H1 (cell line): ENCODE data around the gene LDLRAD4. TPM values are rescaled to one million over a fixed set of nuclear protein-coding genes. Genes with fewer than 3 reads are reported as not detected.

Experiments
- POU5F1 ChIP-seq: IDR thresholded peaks from 2 replicates; pipeline ENCODE4 v1.6.1; 2011; ENCODE audit warnings: low read depth, mild to moderate bottlenecking, low read length, moderate library complexity
- RNF2 ChIP-seq: fragments of 200-900, 300-1000 bp; sonication (generic); IDR thresholded peaks from 2 replicates; pipeline ENCODE4 v1.7.1; 2016; ENCODE audit warnings: borderline replicate concordance, low read depth, mild to moderate bottlenecking, antibody characterized with exemption, low read length; ENCODE audit not compliant: poor library complexity, severe bottlenecking; ENCODE audit errors: missing control alignments
- polyA plus RNA-seq, 7 experiments: library from polyadenylated mRNA; depleted of rRNA in 3 of 7; stranded (reverse) in 5 of 7; unstranded in 2 of 7; fragments of >200 nt in 5 of 7; fragments of 200-250 nt in 2 of 7; gene quantifications; 1 replicate in 5 of 7; 2 replicates in 1 of 7; 4 replicates in 1 of 7; pipeline versions ENCODE4 v1.2.1 to v1.2.3, GENCODE V29; 2011 to 2013; ENCODE audit warnings: missing spikeins in 2 of 7, mixed read lengths in 2 of 7
- total RNA-seq: library from RNA; stranded (reverse); fragmentation: NEBNext Ultra II Directional; extraction: Animal tissue kit (Norgen Biotek cat#: 25700); gene quantifications from 2 replicates; pipeline ENCODE4 v1.2.1, GENCODE V29; 2021

The LDLRAD4 gene
- total and polyA plus RNA-seq, 2 of the 8 experiments (the other 6 are each of a cell fraction or from before 2014, with no cell fraction given), result 0.77 to 1.4 TPM

GRCh38 chr18:13180614-13181375 is 37.8 kb upstream of the LDLRAD4 start (continued):
- TF ChIP-seq POU5F1, result no peak
- TF ChIP-seq RNF2, result no peak
- TF ChIP-seq, all 59 proteins: peak for 4
